DLD1 (cell line): ENCODE results near the gene DEF6.
"Not testable (repeated sequence)": the region's sequence is repeated elsewhere in the genome, so short reads cannot be mapped to it uniquely, and the experiment has no call there.

Source experiments
- in situ Hi-C: cut with HindIII; loops from 2 replicates; pipeline ENCODE4 v1.10.0; 2017; ENCODE audit warnings: low sequenced_read_pairs

DEF6 gene

DNA sequence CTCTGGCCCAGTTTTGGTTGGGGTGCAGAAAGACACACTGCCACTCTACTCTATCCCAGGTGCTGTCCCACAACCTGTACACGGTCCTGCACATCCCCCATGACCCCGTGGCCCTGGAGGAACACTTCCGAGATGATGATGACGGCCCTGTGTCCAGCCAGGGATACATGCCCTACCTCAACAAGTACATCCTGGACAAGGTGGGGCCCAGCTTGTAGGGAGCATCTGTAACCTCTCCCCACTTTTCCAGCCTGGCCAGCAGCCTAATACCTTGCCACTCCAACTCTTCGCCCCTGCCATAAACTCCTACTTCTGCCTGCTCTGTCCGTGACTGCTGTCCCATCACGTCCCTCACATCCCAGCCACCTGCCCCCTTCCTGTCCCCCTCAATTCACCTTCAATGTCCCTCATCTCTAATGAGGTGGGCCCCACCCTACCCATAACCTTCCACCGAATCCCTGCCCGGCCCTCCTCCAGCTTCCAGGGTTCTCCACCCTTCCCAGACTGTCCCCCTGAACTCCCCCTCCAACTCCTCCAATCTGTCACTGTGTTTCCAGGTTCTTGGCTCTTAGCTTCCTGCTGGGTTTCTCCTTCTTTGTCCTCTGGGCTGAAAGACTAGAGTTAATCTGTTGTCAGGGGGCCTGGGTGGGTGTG is 12.1 kb downstream of the DEF6 start:
- in situ Hi-C loops = no loop called here

DNA sequence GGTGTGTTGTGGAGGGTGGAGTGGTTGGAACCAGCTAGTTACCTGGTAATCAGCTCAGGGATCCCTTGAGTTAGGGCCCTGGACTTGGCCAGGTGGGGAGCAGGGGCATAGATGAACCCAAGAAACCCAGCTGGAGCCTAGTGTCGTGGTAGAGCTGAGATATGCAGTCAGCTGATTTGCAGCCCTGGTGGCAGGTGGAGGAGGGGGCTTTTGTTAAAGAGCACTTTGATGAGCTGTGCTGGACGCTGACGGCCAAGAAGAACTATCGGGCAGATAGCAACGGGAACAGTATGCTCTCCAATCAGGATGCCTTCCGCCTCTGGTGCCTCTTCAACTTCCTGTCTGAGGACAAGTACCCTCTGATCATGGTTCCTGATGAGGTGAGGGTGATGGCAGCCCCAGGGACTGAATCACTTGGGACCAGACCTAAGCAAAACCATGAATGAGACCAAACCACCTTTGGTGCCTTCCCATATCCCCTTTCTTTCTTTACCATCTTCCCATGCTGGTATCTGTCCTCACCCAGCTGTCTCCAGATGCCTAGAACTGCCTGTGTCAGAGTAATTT is 12.7 kb downstream of the DEF6 start:
- in situ Hi-C loops = no loop called here

DNA sequence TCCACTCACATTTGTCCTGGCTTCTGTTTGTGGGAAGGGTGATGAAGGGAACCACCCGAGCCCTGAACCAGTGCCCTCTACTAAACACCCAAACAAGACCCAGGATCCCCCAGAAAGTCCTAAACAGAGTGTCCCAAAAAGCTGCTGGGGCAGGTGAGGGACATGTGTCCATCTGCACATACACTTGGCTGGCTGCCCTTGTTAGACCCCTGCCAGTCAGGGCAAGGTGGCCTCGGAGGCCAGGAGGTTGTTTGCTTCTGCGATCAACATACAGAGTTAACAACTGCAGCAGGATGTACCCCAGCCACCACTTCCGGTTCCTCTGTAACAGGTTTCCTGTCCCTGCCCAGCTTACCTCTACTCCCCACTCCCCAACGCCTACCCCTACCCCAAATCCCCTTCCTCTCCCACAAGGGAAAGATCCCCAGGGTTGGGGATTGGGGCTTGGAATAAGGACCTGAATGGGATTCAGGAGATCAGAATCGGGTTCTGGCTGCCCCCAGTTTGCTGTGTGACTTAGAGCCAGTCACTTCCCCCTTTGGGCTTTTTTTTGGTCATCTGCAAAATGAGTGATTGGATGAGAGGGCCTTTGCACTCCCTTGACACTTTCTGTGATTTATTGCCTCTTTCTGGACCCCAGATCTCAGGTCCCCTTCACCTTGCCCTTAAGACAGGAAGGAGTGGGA is 13.9 kb downstream of the DEF6 start:
- in situ Hi-C loops = no loop called here

DNA sequence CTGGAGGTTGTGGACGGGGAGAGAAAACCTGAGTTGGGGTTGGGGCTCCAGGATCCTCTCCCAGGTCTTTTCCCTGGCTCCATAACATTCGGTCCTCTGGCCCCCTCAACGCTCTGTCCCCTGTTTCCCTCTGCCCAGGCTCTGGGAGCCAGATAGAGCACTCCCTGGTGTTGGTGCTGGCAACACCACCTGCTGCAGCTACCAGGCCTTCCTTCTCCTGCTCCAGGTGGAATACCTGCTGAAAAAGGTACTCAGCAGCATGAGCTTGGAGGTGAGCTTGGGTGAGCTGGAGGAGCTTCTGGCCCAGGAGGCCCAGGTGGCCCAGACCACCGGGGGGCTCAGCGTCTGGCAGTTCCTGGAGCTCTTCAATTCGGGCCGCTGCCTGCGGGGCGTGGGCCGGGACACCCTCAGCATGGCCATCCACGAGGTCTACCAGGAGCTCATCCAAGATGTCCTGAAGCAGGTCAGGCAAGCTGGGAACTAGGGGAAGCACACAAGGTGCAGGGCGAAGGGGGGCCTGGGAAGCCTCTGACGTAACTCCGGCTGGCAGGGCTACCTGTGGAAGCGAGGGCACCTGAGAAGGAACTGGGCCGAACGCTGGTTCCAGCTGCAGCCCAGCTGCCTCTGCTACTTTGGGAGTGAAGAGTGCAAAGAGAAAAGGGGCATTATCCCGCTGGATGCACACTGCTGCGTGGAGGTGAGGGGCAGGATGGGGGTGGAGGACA is 14.6 kb downstream of the DEF6 start:
- in situ Hi-C loops = no loop called here

DNA sequence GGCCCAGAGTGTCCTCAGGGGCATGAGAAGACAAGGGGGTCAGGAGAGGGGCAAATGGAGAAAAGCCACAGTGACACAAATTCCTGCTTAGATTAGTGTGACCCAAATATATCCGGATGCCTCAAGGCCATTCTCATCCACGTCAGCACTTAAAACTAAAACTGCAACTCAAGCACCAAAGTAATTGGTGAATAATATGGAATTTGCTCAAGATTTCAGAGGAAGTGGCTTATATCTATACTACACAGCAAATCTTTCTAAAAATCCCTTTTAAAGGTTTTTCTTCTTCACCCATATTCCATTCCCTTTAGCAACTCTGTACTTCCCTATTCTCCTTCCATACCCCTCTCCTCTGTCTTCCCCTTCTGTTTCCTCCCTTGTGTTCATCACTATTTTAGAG is 15.2 kb downstream of the DEF6 start:
- in situ Hi-C loops = no loop called here

DNA sequence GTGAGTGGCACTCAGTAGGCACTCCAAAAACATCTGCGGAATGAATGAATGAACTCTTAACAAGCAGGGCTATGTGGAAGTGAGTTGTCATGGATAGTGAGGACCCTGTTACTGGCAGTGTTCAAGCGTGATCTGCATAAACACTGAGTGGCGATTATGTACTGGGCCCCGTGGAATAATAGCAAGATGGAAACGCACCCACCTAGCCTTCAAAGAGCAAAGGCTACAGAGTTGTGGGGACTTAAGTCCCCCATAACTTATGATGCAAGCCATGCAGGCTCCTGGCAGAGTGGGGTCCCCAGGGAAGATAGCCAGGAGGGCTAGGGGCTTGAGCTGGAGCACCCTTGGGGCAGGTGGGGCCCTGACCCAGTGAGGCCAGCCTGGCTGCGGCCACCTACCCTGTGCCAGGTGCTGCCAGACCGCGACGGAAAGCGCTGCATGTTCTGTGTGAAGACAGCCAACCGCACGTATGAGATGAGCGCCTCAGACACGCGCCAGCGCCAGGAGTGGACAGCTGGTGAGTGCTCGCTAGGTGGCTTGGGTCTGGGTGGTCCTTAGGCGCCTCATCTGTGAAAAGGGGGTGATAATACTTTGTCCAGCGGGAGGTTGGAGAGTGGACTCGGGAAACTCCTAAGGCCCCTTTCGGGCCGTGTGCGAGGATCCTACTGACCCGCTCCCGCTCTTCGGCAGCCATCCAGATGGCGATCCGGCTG is 20.0 kb downstream of the DEF6 start:
- in situ Hi-C loops = no loop called here

DNA sequence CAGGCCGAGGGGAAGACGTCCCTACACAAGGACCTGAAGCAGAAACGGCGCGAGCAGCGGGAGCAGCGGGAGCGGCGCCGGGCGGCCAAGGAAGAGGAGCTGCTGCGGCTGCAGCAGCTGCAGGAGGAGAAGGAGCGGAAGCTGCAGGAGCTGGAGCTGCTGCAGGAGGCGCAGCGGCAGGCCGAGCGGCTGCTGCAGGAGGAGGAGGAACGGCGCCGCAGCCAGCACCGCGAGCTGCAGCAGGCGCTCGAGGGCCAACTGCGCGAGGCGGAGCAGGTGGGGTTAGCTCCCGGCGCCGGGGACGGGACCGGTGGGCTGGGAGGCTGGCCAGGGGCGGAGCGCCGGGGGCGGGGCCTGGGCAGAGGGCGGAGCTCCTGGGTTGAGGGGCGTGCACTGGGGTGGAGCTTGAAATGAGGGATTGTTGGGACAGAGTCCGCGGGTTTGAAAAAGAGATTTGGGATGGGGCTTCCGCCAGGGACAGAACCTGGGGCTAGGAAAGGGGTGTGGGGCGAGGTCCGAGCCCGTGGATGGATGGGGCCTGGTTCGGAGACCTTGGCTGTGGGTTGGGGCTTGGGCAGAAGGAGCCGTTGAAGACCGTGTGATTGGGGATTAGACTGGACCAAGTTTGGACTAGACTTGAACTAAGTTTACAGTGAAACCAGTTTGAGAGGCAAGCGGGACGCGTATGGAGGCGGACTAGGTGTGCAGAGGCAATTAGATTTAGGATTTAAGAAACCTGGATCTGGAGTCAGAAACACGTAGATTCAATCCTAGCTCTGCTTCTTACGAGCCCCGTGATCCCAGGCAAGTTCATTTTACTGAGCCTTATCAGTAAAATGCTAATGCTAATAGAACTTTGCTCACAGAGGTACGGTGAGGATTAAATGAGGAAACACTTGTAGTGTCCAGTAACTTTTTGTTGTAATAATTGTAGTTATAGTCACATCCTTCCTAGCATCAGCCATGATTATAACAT is 20.9 kb downstream of the DEF6 start:
- in situ Hi-C loops = no loop called here

DNA sequence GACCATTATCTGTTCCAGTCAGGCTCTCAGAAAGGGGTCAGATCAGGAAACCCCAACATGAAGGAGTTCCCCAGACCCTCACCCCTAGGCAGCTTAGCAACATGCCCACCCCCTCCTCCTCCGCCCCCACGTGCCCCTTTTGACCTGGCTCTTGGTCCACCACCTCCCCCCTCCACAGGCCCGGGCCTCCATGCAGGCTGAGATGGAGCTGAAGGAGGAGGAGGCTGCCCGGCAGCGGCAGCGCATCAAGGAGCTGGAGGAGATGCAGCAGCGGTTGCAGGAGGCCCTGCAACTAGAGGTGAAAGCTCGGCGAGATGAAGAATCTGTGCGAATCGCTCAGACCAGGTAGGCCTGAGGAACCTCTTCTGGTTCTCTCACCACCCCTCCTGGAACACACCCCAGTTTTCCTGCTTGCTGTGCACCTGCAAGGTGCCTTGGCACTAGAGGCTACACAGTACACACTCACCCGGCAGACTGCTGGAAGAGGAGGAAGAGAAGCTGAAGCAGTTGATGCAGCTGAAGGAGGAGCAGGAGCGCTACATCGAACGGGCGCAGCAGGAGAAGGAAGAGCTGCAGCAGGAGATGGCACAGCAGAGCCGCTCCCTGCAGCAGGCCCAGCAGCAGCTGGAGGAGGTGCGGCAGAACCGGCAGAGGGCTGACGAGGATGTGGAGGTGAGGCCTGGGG is 21.9 kb downstream of the DEF6 start:
- in situ Hi-C loops = no loop called here

DNA sequence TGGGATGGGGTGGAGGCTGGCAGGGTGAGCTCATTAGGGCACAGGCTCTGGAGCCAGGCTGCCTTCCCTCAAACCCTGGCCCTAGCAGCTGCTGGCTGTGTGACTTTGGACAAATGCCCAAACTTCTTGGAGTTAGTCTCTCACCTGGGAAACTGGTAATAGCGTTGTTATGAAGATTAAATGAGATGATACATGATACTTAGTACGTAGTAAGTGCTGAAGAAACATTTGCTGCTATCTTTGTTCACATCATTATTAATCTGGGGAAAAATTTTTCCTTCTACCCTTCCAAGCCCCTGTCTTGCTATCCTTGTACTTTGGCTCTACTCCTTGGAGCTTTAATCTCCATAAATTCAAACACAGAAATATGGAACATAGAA is 22.4 kb downstream of the DEF6 start:
- in situ Hi-C loops = no loop called here

DNA sequence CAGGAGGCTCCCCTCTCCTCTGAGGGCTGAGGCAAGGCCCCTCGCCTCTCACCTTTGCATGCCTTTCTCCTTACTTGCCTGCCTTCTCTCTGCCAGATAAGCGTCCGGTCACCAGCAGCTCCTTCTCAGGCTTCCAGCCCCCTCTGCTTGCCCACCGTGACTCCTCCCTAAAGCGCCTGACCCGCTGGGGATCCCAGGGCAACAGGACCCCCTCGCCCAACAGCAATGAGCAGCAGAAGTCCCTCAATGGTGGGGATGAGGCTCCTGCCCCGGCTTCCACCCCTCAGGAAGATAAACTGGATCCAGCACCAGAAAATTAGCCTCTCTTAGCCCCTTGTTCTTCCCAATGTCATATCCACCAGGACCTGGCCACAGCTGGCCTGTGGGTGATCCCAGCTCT is 23.5 kb downstream of the DEF6 start:
- in situ Hi-C loops = no loop called here

DNA sequence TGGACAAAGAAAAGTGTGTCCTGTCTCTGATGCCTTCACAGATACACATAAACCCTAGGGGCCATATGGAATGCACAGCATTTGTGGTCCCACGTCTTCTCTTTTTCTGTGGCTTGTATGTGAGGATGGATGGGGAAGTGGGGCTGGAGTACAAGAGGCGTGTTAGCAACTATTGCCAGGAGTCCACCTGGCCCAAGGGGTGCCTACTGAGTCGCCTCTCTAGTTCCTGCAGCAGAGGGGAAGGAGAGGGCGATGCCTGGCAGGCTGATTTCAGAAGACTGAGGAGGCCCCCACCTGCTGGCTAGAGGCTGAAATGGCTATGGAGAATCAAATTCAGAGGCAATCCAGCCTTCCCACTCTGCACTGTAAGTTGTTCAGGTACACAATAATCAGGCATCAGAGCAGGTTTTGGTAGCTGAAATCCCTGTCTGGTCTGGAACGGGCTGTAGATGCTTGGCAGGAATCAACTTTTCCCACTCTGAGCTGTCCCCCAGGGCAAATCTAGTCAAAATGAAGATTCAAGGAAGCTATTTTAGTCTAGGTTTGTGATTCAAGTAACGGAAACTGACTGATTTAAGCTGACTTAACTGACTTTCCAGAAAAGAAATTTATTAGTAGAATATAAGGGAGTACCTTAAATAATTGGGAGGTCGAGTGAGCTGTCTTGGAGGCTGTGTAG is 29.9 kb downstream of the DEF6 start:
- in situ Hi-C loops = no loop called here

DNA sequence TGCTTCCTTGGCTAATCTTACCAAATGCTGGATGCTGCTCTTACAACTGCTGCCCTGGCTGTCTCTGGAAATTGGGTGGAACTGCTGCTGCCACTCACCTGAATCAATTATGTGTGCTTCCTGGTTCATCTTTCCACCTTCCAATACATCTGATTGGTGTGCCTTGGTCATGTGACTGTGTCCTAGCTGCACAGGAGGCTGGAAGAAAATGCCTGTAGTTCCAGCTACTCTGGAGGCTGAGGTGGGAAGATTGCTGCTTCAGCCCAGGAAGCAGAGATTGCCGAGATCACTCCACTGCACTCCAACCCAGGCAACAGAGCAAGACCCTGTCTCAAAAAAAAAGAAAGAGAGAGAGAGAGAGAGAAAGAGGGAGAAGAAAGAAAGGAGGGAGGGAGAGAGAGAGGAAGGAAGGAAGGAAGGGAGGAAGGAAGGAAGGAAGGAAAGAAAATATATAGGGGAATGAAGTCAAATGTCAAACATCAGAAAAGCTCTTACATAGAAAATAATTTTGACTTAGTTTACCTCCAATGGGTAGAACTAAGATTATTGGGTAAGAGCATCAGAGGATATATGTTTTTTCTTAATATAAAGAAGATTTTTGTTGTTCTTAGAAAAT is 30.6 kb downstream of the DEF6 start:
- in situ Hi-C loops = no loop called here

DNA sequence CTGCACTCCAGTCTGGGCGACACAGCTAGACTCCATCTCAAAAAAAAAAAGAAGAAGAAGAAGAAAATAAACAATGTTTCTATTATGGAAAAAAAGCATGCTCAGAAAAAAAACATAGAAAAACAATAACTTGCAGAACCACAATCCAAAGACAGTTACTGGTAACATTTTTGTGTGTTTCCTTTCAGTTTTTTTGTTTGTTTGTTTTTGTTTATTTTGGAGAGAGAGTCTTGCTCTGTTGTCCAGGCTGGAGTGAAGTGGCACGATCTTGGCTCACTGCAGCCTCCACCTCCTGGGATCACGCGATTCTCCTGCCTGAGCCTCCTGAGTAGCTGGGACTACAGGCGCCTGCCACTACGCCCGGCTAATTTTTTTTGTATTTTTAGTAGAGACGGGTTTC is 31.3 kb downstream of the DEF6 start:
- in situ Hi-C loops = not testable (repeated sequence)

DNA sequence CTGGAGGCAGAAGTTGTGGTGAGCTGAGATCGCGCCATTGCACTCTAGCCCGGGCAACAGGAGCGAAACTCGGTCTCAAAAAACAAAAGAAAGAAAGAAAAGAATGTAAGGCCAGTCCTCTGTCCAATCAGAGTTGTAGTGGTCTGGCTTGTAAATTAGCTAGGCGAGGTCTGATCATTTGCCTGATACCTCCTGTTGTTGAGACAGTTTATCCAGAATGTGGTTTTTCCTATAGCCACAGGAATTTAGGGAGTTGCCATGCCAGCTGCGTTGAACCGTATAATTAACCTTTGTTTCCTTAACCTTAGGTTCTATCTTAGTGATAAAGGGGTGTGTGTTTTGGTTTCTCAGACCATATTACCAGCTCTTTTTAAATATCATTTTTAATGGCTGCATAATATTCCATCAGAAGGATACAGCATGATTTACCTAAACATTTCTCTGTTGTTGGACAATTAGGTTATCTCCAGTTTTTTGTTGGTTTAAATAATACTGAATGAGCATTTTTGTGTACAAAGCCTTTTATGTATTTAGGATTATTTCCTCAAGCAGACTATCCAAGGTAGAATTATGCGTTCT is 33.0 kb downstream of the DEF6 start:
- in situ Hi-C loops = no loop called here

DNA sequence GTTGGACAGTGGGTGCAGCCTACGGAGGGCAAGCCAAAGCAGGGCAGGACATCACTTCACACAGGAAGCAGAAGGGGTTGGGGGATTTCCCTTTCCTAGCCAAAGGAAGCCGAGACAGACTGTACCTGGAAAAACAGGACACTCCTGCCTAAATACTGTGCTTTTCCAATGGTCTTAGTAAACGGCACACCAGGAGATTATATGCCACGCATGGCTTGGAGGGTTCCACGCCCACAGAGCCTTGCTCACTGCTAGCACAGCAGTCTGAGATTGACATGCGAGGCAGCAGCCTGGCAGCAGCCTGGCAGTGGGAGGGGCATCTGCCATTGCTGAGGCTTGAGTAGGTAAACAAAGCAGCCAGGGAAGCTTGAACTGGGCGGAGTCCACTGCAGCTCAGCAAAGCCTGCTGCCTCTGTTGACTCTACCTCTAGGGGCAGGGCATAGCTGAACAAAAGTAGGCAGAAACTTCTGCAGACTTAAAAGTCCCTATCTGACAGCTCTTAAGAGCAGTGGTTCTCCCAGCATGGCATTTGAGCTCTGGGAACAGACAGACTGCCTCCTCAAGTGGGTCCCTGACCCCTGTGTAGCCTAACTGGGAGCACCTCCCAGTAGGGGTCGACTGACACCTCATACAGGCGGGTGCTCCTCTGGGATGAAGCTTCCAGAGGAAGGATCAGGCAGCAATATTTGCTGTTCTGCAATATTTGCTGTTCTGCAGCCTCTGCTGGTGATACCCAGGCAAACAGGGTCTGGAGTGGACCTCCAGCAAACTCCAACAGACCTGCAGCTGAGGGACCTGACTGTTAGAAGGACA is 34.7 kb downstream of the DEF6 start:
- in situ Hi-C loops = not testable (repeated sequence)

DNA sequence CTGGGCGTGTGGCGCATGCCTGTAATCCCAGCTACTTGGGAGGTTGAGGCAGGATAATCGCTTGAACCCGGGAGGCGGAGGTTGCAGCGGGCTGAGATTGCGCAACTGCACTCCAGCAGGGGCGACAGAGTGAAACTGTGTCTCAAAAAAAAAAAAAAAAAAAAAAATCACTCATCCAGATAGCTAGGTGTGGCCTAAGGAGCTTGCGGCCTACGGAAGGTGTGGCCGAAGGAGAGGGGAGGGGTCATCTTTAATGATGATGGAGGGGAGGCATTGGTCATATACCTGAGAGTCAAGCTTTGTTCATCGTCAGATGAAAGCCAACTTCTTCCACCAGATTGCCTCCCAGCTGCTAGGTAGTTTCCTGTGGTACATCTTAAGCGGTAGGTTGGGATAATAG is 43.9 kb downstream of the DEF6 start:
- in situ Hi-C loops = no loop called here
